NT2/D1 (cell line): ENCODE results near the gene ACSS3.

Experiments
- SUZ12 ChIP-seq: IDR thresholded peaks from 2 replicates; pipeline ENCODE4 v1.6.1; 2011; ENCODE audit not compliant: insufficient read length, insufficient read depth; ENCODE audit errors: extremely low read depth
- YY1 ChIP-seq: IDR thresholded peaks from 2 replicates; pipeline ENCODE4 v1.6.1; 2011; ENCODE audit not compliant: insufficient read length, insufficient read depth
- ZNF274 ChIP-seq: IDR thresholded peaks from 2 replicates; pipeline ENCODE4 v1.6.1; 2011; ENCODE audit warnings: mild to moderate bottlenecking, low read depth, low read length

GRCh38 chr12:81083906-81084513 is 6.1 kb downstream of the ACSS3 start:
- TF ChIP-seq YY1, result no peak
- TF ChIP-seq SUZ12, result no peak
- no peak for TF ChIP-seq ZNF274
